HS-5 (cell line): ENCODE results near the gene NACC1.
"Not testable (repeated sequence)": the region's sequence is repeated elsewhere in the genome, so short reads cannot be mapped to it uniquely, and the experiment has no call there.

ENCODE experiments used
- DNase-seq: peaks from one replicate; pipeline ENCODE4 v3.0.0-alpha.2; 2012; ENCODE audit warnings: low read depth

Gene NACC1

DNA sequence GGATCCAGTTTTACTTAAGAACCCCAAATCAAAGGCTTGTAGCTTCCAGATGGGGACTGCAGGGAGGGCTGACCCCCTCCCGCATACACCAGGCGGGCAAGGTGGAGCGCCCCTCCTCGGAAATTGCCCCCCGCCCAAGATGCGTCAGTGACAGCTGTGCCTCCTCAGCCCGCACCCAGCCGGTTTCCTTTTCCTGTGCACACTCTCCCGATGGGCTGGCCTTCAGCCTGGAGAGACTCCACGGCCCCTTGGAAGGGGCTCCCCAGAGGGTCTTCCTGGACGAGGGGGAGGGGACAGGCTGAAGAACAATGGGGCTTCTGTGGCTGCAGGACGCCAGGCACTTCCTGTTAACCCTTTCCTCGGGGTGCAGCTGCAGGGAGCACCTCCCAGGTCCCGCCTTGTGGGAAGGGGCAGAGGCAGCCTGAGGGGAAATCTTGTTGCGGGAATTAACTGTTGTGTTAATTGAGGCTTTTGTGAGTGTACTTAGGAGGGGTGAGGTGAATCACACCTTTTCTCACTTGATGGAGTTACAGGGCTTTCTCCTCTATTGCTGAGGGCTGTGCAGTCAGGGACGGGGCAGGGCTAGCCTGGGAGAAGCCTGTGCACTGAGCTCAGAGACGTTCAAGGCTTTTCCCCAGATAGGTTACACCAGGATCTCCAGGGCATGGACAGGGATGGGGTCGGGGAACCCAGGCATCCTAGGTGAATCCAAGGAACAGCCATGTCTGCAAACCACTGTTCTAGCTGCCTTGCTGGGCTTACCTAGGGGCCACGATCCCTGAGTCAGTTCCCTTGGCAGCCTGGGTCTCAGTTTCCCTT lies 46.5 kb downstream of the NACC1 start:
- no peak for DNase-seq

DNA sequence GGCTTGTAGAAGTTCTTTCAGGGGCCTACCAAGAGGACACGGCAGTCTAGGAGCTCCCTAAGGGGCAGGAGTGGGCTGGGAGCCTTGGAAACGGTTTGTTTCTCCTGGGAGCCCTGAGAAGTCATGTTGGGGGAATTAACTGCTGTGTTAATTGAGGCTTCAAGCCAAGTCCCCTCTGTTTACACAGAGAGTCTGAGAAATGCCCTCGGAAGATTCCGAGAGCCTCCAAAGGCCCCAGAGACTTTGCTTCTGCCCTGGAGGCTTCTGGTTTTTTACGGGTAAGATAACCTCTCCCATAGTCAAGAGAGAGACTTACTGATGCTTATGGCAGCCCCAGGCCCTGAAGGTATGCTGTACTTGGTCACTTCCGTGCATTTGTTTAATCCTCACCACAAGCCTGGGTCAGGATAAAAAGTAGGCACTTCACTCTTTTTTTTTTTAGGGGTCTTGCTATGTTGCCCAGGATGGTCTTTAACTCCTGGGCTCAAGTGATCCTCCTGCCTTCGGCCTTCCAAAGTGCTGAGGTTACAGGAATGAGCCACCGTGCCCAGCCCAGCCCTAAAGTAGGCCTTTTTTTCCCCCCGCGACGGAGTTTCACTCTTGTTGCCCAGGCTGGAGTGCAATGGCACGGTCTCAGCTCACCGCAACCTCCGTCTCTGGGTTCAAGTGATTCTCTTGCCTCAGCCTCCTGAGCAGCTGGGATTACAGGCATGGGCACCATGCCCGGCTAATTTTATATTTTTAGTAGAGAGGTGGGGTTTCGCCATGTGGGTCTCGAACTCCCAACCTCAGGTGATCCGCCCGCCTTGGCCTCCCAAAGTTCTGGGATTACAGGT lies 47.3 kb downstream of the NACC1 start:
- DNase-seq, result no peak

DNA sequence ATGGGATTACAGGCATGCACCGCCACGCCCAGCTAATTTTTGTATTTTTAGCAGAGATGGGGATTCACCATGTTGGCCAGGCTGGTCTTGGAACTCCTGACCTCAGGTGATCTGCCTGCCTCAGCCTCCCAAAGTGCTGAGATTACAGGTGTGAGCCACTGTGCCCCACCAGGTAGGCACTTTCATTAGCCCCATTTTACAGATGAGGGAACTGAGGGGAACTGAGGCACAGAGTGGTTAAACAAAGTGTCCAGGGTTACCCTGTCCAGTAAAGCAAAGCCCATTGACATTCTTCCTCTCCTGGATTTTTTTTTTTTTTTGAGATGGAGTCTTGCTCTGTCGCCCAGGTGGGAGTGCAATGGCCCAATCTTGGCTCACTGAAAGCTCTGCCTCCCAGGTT lies 48.1 kb downstream of the NACC1 start:
- not testable (repeated sequence) for DNase-seq

DNA sequence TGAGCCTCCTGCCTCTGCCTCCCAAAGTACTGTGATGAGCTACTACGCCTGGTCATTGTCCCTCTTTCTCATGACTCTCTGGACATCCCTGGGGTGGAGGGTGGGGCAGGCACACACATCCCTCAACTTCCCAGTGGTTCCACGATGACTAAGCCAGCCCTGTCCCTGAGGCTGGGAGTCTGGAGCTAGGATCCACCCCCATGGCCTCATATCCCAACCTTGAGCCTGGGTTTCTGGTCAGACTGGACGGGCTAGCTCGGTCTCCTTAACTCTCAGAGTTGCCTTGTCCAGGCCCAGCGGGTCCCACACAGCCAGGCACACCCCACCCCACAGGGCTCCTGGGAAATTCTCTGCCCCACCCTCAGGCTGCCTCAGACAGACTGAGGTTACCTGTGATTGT lies 51.7 kb downstream of the NACC1 start:
- DNase-seq, result no peak

DNA sequence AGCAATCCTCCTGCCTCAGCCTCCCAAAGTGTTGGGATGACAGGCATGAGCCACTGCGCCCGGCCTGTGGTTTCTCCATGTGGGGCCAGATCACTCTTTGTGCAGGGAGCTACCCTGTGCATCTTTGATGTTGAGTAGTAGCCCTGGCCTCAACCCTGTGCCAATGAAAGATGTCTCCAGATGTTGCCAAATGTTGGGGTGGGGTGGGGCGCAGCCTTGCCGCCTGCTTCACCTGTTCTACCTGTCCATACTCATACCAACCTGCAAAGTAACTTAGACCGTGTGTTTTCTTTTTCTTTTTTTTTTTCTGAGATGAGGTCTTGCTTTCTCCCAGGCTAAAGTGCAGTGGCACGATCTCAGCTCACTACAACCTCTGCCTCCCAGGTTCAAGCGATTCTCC lies 53.1 kb downstream of the NACC1 start:
- DNase-seq, result no peak

DNA sequence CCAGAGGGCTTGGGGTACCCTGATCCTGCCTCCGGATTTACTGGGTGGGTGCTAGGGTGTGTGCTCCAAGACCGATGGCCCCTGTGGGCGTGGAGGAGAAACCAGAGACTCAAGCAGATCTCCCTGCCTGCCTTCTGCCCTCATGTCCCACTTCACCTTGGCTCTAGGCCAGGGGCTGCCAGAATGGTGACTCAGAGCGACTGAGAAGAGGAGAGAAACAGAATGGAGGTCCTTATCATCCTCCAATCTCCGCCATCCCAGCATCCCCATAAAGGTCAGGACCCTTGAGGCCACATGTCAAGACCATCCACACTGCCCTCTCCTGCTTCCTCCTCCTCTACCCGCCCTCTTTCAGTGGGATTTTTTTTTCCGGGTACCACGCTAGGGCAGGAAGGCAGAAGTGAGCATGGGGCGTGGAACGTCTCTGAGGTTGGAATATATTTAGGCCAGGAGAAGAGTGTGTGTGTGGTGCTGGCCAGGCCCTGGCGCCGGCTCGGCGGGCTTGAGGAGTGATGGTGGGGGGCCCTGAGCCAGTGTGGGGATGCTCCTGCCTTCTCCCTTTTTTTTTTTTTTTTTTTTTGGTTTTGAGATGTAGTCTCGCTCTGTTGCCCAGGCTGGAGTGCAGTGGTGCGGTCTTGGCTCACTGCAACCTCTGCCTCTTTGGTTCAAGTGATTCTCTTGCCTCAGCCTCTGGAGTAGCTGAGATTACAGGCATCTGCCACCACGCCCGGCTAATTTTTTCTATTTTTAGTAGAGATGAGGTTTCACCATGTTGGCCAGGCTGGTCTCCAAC lies 54.5 kb downstream of the NACC1 start:
- peak; percentile 84 for DNase-seq

DNA sequence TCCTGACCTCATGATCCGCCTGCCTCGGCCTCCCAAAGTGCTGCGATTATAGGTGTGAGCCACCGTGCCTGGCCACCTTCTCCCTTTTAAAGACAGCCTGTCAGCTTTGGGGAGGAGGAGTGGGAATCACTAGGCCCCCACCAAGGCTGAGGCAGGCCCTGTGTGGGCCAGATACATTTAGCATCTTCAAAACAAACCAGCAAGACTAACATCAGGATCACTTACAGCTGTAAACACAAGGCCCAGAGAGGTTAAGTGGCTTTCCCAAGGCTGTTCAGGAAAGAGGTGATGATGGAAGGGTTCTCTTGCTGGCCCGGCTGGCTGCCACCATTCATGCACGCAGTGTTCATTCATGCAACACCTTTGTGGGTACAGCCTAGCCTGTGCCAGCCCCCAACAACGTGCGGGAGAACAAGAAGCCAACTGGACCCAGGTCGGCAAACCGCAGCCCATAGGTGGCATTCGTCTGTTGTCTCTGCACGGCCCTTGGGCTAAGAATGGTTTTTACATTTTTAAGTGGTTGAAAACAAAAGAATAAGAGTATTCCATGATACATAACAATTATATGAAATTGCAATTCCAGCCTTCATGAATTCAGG lies 55.2 kb downstream of the NACC1 start:
- DNase-seq, result no peak

DNA sequence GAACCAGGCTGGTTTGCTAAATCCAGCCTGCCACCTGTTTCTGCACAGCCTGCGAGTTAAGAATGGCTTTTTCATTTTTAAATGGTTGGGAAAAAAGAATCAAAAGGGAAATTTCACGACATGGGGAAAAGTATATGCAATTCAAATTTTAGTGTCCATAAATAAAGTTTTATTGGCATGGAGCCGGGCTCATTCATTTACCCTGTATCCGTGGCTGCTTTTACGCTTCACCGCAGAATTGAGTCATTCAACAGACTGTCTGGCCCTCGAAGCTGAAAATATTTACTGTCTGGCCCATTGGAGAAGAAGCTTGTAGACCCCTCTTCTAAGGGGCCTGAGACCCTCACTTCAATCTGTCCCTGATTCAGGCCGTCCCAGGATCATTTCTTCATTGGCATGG lies 58.3 kb downstream of the NACC1 start:
- DNase-seq, result no peak

DNA sequence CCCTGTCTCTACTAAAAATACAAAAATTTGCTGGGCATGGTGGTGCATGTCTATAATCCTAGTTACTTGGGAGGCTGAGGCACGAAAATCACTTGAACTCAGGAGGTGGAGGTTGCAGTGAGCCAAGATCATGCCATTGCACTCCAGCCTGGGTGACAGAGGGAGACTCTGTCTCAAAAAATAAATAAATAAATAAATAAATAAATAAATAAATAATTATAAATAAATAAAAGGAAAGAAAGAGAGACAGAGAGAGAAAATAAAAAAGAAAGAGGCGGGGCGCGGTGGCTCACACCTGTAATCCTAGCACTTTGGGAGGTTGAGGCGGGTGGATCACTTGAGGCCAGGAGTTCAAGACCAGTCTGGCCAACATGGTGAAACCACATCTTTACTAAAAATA lies 59.5 kb downstream of the NACC1 start:
- DNase-seq, result not testable (repeated sequence)

DNA sequence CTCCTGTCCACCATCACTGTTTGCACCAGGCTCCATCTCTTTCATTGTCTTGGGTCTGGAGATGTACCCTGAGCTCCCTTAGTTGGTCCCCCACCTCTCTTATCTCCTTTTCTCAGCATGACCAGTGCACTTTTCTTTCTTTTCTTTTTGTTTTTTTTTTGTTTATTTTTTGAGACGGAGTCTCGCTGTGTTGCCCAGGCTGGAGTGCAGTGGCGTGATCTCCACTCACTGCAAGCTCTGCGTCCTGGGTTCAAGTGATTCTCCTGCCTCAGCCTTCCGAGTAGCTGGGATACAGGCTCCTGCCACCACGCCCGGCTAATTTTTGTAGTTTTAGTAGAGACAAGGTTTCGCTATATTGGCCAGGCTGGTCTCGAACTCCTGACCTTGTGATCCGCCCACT lies 60.2 kb downstream of the NACC1 start:
- not testable (repeated sequence) for DNase-seq

DNA sequence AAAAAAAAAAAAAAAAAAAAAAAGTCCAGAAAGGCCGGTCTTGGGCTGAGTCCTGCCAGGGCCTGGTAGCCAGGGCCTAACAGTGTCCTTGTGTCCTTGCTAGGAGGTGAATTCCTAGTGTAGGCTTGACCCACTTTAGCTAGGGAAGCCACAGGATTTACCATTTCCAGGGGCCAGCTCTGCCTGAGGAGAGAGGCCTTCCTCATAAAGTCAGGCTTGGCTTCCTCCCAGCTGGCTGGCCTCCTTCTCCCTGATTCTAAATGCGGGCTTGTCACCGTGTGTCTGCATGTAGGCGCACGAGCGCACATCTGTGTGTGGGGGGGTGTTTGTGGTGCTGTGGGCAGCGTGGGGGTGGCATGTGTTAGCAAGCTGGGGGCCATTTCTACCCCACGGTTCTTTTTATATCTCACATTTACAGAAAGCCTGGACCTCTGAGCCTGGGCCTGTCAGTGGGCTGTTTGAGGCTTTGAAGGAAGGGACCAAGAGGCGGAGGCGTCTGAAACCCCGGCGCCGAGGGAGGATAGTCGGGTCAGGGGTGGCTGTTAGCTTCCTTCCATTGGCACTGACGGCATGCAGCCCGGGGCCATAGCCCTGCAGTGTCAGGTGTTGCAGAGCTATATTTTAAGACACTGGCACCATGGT lies 63.8 kb downstream of the NACC1 start:
- no peak for DNase-seq

DNA sequence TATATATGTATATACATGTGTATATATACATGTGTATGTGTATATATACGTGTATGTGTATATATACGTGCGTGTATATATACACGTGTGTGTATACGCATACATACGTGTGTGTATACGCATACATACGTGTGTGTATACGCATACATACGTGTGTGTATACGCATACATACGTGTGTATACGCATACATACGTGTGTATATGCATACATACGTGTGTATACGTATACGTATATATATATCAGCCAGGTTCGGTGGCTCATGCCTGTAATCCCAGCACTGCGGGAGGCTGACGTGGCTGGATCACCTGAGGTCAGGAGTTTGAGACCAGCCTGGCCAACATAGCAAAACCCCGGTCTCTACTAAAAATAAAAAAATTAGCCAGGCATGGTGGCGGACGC lies 66.9 kb downstream of the NACC1 start:
- DNase-seq, result not testable (repeated sequence)

DNA sequence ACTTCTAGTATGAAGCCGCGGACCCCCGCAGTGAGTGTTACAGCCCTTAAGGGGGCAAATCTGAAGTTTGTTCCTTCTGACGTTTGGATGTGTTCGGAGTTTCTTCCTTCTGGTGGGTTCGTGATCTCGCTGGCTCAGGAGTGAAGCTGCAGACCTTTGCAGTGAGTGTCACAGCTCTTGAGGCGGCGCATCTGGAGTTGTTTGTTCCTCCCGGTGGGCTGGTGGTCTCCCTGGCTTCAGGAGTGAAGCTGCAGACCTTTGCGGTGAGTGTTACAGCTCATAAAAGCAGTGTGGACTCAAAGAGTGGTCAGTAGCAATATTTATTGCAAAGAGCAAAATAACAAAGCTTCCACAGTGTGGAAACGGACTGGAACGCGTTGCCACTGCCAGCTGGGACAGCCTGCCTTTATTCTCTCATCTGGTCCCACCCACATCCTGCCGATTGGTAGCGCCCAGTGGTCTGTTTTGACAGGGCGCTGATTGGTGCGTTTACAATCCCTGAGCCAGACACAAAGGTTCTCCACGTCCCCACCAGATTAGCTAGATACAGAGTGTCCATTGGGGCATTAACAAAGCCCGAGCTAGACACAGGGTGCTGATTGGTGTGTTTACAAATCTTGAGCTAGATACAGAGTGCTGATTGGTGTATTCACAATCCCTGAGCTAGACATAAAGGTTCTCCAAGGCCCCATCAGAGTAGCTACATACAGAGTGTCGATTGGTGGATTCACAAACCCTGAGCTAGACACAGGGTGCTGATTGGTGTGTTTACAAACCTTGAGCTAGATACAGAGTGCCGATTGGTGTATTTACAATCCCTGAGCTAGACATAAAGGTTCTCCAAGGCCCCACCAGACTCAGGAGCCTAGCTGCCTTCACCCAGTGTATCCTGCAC lies 67.9 kb downstream of the NACC1 start:
- not testable (repeated sequence) for DNase-seq

DNA sequence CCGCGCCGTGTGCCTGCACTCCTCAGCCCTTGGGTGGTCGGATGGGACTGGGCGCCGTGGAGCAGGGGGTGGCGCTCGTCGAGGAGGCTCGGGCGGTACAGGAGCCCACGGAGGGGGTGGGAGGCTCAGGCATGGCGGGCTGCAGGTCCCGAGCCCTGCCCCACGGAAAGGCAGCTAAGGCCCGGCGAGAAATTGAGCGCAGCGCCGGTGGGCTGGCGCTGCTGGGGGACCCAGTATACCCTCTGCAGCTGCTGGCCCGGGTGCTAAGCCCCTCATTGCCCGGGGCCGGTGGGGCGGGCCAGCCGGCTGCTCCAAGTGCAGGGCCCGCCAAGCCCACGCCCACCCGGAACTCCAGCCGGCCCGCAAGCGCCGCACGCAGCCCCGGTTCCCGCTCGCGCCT lies 68.6 kb downstream of the NACC1 start:
- not testable (repeated sequence) for DNase-seq

DNA sequence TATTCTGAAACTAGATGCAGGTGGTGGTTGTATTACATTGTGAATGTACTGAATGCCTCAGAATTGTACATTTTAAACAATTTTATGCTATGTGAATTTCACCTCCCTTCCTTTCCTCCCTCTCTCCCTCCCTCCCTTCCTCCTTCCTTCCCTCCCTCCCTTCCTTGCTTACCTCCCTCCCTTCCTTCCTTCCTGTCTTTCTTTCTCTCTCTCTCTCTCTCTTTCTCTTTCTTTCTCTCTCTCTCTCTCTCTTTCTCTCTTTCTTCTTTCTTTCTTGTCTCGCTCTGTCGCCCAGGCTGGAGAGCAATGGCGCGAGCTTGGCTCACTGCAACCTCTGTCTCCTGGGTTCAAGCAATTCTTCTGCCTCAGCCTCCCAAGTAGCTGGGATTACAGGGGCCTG lies 69.4 kb downstream of the NACC1 start:
- DNase-seq, result no peak

DNA sequence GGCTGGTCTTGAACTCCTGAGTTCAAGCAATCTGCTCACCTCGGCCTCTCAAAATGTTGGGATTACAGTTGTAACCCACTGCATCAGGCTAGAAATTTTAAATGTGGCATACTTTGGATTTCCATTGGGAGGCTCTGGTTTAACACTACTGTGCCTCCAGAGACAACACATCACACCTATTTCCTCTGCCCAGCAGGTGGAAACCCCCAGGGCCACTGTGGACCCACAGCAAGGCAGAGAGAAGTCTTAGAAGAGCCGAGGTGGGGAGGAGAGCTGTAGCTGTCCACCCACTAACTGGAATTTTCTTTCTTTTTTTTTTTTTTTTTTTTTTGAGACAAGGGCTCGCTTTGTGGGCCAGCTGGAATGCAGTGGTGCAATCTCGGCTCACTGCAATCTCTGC lies 71.5 kb downstream of the NACC1 start:
- DNase-seq, result no peak
